H4 (cell line): ENCODE measurements around the gene ADAM22. TPM values are rescaled to one million over a fixed set of nuclear protein-coding genes. Genes with fewer than 3 reads are reported as not detected.
A peak's percentile ranks its signal among the peaks of the same experiment; 100 is the strongest.
"Not testable (repeated sequence)": the region's sequence is repeated elsewhere in the genome, so short reads cannot be mapped to it uniquely, and the experiment has no call there.

Source experiments
- DNase-seq: peaks from one replicate; pipeline ENCODE4 v3.0.0-alpha.2; 2015; ENCODE audit warnings: low spot score
- total RNA-seq: library from RNA; depleted of rRNA; stranded (reverse); fragments of >200 nt; shearing (Covaris generic); gene quantifications from 2 replicates; pipeline ENCODE4 v1.2.3, GENCODE V29; 2014

The ADAM22 gene
- total RNA-seq, 1 experiment from 2014 or later = 9.1 TPM

DNA sequence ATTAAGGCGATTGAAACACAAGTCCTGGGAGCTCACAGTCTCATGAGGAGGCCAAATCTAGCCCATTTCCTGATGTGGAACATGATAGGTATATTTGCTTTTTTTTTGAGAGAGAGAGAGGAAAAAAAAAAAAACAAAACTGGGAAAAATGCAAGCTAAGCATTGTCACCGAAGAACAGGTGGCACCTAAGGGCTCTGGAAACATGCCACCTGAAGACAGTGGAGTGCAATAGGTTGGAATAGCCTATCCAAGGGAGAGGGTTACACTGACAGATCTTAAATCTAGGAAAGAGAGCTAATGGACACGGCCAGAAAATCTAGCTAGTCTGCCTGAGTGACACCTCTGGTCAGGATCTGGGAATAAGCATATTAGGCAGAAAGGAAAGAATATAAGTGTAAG, 175.6 kb downstream of the ADAM22 start:
- DNase-seq = no peak

DNA sequence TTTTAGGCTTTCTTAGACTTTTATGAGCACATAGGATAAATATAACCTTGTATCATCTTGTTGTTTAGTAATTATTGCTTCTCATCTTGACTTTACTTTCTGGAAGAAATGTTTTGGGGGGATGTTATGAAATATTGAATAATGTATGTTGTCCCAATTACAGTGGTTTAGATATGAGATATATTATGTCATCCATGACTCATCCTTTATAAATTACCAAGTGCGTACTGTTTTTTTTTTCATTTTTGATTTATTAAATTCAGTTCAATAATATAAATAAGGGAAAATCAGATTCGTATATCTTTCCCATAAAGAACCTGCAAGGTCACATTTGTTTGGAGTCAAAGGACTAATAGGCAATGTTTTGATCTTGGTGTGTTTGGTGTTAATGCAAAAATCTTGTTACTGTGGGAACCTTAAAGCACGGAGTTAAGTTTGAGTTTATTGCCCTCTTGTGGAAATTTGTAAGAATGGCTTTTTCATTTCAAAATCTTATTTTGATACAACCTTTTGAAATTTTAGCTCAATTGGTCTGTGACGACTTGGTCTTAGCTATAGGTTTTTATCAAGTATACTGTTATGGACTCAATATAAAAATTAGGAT, 177.2 kb downstream of the ADAM22 start:
- peak; percentile 59 for DNase-seq

DNA sequence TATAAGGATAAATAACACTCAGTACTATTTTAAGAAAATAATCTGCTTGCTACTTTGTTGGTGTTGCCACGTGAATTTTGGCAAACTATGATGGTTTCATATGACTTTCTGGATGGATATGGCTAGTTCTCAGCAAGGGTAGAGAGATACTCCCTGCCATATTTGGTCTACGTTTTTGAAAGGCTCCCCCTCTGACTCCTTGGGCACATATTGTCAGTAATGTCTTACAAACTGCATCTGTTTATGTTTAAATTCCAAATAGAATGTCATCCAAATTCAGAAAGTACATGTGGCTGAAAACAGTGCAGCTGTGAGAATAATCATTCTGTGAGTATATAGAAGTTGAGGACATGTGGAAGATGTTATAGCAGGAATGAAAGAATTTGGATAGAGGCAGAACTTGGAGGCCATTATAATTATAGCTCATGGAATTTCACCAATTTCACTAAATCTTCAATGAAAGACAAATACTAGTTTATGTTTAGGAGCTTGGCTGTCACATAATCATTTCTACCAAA, 178.0 kb downstream of the ADAM22 start:
- no peak for DNase-seq

DNA sequence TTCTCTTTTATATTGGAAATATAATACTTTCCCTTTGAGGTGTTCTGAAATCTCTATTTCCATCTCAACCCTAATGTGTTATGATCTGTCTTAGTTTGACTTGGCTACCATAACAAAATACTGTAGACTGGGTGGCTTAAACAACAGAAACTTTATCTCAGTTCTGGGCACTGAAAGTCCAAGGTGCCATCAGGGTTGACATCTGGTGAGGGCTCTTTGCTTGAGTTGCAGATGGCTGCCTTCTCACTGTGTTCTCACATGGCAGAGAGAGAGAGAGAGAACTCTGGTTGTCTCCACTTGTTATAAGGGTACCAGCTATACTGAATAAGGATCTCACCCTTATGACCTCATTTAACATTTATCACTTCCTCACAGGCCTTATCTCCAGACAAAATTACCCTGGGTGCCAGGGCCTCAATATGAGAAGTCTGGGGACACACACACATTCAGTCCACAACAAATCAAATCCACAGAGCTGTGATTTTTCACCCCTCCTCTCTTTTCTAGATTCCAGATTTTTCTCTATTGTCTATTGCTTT, 181.3 kb downstream of the ADAM22 start:
- no peak for DNase-seq

DNA sequence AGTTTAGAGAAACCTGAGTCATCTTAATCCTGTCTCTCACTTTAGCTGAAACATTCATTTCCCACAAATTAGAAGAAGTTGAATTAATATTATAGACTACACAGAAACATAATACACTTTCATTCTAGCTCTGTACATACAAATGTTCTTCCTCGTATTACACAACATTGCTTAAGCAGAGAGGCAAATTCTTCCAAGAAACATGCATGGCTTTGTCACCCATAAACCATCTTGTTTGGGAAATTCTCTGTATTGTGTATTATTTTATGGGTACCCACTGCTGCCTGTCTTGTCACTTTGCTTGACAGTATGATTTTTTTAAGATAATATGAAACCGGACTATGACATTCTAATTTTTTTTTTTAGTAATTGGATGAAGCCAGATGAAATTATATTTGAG, 181.8 kb downstream of the ADAM22 start:
- DNase-seq = no peak

DNA sequence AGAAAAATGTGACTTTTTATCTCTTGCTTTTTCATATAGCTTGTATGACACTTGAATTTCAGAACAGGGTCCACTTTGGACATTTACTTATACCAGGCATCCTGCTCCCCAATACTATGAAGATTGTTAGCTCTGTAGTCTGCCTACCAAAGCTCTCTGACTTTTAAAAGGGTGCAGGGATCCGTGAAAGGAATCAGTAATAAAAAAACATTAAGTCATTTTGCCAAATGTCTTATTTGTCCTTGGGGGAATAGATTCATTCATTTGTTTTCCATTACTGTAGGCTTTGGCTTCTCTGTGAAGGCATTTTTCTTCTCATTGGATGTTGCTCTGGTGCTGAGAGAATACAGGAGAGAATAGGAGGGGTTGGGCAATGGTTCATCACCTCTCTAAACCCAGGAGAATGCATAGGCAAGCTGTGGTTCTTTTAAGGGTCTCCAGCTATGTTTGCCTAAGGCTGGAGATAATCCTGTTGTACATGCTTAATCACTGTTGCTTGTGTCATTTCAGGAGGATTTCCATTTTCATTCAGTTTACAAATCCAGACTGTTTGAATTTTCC, 182.3 kb downstream of the ADAM22 start:
- DNase-seq = no peak

DNA sequence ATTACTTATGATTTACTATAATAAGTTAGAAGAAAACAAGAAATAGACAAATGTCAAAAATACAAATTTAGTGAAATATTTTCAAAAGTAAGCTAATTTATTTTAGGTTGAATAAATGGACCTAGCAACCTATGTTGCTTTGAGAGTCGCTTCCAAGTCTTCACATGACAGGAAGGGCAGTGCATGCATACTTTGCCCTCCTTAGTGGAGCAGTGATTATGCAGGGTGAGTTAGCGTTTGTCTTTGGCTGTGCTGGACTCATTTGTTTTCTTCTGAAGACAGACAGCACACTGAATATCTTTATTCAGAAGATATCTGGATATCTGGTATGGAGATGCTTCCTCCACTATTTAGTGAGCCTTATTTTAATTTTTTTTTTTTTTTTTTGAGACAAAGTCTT, 183.3 kb downstream of the ADAM22 start:
- no peak for DNase-seq

DNA sequence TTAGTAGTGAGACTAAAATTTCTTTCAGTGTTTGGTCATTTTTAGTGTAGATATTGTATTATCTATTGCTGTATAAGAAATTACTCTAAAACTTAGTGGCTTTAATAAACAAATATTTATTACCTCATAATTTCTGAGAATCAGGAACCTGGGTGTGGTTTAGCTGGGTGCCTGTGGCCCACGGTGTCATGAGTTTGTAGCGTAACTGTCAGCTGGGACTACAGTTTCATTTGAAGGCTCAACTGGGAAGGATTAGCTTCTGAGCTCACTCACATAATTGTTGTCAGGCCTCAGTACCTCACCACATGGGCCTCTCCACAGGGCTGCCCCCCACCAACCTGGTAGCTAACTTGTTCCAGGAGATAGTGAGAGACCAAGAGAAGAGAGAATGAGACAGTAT, 187.3 kb downstream of the ADAM22 start:
- DNase-seq = no peak

DNA sequence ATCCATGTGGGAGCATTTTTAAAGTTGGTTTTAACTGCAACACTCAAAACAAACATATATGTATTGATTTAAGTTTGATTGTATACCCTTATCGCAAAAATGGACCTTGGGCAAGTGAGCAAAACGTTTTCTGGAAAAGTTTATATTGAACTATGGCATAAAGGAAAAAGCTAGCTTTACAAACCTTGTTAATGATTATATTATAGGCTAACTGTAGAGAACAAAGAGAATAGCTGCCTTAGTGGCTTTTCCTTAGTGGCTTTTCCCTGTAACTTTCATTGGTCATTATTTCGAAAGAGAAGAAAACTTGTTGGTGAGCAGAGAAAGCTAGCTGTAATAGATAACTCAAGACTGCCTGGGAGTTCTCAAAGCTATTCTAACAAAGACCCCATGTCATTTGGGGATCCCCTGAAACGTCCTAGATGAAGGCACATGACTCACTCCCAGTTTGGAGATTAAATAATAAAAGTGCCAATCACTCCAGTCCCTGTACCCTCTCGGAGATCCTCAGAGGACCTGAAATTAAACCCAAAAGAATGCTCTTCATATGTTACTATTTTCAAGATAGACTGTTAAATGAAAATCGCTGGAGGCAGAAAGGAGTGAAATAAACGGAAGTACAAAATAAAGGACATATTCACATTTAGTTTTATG, 193.7 kb downstream of the ADAM22 start:
- DNase-seq = no peak

DNA sequence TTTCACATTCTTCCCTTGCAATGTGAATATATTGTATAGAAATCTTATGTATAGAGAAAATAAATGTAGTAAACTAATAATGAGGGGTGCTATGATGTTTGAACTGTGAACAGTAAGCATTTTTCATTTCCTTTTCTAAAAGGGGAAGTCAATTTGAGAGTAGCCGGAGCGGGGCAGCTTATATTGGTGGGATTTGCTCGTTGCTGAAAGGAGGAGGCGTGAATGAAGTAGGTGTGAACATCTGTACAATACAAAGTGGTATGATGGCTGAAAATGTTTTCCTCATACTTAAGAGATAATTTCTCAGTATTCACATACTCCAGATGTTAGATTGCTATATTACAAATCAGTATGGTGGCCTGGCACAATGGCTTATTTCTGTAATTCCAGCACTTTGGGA, 198.7 kb downstream of the ADAM22 start:
- no peak for DNase-seq

DNA sequence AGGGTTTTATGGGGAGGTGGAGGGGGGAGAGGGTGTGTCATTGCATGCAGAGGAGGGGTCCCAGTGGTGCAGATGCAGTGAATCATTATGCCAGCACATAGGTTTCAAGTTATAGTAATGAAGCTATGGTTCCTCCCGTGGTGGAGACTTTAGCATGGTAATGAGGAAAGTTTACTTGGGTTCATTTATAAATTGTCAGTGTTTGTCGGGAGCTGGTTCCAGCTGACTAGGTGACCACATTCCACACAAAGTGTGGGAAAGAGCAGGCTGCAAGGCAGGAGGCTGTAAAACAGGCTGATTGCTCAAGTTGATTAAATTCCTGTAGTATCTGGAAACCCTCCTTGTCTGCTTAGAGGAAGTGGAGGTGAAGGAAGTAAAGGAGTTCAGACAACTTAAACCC, 206.9 kb downstream of the ADAM22 start:
- peak; percentile 75 for DNase-seq

DNA sequence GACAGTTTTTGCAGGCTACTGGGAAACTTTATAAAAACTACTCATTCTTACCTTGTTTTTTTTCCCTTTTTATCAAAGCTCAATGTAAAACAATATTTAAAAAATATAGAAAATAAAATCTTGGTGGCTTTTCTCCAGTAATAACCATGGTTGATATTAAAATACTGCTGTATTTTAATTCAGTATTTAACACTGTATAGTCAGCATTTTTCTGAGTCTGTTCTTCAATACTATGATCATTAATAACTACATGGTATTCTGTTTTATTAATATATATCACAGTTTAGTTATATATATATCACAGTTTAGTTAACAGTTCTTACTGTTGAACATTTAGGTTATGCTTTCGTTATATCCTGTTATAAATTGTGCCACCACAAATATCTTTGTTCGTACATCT, 207.4 kb downstream of the ADAM22 start:
- DNase-seq = no peak

DNA sequence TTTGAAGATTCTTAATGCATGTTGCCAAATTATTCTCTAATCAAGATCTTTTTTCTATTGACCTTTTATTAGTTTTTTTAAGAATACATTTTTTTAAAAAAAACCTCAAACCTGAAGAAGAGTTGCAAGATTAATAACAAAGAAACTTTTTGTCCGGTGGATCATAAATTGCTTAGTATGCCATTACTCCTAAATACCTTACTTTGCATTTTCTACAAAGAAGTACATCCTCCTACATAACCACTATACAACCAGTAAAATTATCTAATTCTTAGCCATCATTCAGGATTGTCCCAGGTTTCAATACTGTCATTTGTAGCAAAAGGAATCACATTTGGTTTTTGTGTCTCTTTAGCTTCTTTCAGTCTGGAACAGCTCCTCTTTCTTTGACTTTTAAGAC, 207.9 kb downstream of the ADAM22 start:
- no peak for DNase-seq

DNA sequence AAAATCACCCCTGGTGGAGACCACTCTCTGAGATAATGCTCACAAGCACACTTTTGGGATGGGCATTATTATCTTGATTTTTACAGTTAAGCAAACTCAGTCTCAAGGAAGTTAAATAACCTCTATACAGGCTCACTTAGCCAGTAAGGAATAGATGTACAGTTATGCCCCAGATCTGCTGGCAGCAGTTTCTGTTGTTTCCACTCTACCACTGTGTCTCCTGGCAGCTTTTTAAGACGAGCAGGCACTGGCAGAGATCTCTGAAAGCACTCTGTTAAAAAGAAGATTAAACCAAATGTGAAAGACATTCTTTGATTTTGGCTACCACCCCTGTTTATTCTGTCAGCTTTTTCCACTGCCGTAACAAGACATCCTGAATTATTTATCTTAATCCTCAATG, 212.6 kb downstream of the ADAM22 start:
- DNase-seq = no peak

DNA sequence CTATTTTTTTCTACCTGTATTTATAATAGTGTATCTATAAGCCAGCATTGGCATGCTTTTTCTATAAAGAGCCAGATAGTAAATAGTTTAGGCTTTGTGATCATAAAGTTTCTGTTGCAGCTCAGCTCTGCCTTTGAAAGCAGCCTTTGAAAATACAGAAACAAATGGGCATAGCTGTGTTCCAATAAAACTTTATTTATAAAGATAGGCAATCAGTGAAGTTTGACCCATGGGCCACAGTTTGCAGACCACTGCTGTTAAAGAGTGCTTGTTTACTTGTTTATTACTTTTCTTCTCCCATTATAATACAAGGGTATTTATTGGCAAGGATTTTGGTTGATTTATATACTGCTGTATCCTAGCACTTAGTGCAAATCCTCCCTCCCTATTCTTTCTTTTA, 213.3 kb downstream of the ADAM22 start:
- no peak for DNase-seq

DNA sequence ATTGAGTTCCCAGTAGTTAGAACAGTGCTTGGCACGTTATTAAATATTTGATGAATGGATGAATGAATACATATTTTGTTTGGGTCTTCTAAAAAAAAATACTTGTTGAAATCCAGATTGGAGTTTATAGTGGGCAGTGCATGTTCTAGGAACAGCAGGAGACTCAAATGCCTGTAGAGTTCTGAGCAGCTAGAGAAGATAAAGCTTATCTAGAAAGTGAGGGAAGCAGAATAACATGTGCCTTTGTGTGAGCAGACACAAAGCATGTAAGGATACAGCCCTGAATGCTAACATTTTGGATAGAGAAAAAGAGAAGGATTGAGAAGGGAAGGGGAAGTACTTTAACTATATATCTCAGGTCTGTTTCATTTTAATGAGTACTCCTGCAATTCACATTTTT, 213.9 kb downstream of the ADAM22 start:
- no peak for DNase-seq

DNA sequence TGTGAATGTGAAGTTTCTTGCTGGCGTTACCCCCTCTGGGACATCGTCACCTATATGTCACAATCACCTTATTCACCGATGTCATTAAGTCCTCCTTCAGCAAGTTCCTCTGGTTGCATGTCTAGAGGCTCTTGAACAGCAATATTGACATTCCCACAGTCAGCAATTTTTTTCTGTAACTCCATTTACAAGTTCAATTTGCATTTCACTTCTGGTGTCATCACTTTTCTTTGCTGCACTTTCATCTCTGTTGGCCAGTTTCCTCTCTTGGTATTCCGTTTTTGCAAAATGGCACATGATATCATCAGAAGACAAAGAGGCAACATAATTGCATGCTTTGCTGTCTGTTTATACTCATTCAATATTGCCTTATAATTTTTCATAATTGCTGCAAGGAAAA, 216.0 kb downstream of the ADAM22 start:
- no peak for DNase-seq

DNA sequence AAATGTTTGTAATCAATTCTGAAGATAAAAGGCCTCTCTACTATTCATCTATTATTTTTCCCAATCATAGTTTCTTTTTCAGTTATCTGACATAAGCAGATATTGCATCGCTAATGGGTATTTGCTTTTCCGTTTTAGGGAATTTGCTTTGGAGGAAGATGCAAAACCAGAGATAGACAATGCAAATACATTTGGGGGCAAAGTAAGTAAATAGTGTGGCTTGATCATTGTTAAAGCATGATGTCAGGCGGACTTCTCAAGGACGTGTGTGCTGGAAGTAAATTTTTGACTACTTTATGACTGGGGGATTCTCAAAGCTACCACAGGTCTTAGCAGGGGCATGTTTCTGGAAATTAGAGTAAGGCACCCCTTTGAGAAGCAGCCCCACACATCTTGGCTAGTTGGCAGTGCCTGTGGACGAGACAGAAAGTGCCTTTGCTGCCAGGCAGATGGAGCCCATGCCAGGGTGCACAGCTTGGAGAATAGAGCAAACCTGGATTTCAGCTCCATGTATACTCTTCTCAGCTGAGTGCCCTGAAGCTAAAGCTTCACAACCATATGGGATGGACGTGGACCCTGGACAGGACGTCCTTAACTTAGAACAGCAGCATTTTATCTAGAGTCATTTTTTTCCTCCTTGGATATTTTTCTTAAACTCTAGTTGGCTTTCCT, 217.2 kb downstream of the ADAM22 start:
- DNase-seq = no peak

DNA sequence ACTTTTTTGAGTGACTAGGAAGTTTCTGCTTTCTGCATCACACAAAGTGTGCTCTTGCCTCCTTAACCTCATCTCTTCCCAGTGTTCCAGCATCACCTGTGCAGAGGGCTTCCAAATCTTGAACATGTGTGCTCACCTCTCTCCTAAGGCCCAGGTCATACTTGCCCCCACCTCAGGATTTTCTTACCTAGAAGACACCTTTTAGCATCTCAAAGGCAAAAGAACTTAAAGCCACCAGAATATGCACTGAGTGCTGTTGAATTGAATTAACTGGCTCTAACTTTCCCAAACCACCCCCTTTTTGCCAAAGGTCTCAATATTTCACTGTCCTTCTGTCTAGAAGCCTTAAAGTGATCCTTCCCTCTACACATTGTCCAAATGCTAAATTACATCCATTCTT, 219.3 kb downstream of the ADAM22 start:
- DNase-seq = no peak

DNA sequence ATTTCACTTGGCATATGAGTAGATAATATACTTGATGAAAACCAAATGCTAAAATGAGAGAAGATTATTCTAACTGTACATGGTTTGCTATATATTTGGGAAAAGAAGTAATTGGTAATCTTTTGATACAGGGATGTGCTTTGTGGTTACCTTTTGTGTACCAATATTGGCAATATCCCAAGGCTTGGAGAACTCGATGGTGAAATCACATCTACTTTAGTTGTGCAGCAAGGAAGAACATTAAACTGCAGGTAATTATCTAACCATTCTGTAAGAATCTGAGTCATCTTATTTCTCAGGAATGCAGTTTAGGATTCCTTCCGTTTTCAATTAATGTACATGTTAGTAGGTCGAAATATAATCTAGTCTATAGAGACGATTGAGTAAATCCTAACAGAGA, 221.7 kb downstream of the ADAM22 start:
- no peak for DNase-seq

DNA sequence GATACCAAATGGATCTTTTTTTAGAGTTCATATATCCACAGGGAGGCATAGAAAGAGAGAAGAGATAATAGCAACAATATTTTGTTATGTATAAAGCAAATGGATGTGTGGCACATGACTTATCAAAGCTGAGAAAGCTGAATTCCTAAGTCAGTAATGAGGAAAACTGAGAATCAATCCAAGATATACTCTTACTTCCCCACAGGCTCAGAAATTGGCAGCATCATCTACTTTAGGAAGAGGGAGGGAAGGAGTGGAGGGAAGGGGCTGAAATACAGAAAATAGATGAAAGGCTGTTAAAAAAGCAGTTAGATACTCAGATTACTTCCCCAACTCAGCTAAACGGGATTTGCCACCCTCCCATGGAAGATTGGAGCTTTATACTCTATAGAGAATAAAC, 222.3 kb downstream of the ADAM22 start:
- no peak for DNase-seq

DNA sequence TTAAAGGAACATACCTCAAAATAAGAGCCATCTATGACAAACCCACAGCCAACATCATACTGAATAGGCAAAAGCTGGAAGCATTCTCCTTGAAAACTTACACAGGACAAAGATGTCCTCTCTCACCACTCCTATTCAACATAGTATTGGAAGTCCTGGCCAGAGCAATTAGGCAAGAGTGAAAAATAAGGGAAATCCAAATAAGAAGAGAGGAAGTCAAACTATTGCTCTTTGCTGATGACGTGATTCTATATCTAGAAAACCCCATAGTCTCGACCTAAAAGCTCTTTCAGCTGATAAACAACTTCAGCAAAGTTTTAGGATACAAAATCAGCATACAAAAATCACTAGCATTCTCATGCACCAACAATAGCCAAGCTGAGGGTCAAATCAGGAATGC, 225.7 kb downstream of the ADAM22 start:
- DNase-seq = not testable (repeated sequence)

DNA sequence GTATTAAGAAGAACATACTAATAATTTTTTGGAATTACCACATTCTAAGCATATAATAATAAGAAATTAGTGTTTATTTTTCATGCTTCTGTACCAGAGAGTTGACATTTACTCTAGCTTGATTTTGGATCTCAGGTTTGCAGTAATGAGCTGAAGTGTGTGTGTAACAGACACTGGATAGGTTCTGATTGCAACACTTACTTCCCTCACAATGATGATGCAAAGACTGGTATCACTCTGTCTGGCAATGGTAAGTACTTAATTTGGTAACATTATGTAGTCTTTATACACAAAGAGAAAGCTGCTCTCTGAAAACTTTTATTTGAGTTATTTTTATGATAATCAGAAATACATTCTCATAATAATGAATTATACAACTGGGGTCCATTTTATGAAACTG, 231.6 kb downstream of the ADAM22 start:
- DNase-seq = no peak
